GM06990 (cell line): ENCODE data around the gene C19orf12.

ENCODE experiments used
- DNase-seq: peaks from one replicate; pipeline ENCODE4 v3.0.0-alpha.2; 2011; ENCODE audit not compliant: insufficient read length; ENCODE audit errors: extremely low read depth
- H3K27me3 ChIP-seq: replicated peaks from 2 replicates; pipeline ENCODE4 v1.6.0; 2011; ENCODE audit warnings: low read length; ENCODE audit not compliant: control insufficient read depth, insufficient read depth
- H3K36me3 ChIP-seq: 2 replicates; pipeline ENCODE4 v1.5.1; 2011; ENCODE audit warnings: low read length; ENCODE audit not compliant: control insufficient read depth, insufficient read depth
- H3K4me3 ChIP-seq: replicated peaks from 2 replicates; pipeline ENCODE4 v1.5.1; 2011; ENCODE audit warnings: low read depth, mild to moderate bottlenecking, control low read depth, low read length
- TF ChIP-seq, protein P1 (sequence below): IDR thresholded peaks from 2 replicates; pipeline ENCODE4 v1.5.1; 2011; ENCODE audit warnings: low read length, control low read depth, mild to moderate bottlenecking, inconsistent platforms; ENCODE audit not compliant: insufficient read depth, poor library complexity, severe bottlenecking

Gene C19orf12

DNA sequence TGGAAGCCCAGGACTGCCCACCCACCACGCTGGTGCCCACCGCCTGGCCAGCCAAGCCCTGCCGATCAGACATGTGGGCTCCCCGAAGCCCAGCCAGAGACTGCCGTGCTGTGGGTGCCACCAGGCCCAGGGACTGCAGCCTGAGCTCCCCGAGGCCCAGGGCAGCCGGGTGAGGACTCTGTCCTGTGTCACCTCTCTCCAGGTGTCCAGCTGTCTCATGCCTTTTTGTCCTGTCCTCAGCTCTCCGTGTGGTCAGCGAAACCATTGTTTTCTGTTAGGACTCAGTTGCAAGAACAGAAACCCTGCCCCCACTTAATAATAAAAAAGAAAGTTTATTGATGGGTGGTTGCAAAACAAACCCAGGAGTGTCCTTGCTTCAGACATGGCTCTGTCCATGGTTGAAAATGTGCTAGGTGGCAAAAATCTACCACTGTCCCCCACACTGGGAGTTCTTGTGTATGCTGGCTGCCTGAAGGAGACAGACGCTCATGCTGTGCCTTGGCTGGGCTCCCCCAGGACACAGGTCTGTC lies 39.9 kb downstream of the C19orf12 start:
- no peaks in the 10 kb centered on the region for H3K27me3 ChIP-seq
- no peak for DNase-seq
- no peak overlapping the region for H3K4me3 ChIP-seq
- H3K36me3 ChIP-seq = peaks cover 31% of the 10 kb centered on the region
- TF ChIP-seq, protein P1, sequence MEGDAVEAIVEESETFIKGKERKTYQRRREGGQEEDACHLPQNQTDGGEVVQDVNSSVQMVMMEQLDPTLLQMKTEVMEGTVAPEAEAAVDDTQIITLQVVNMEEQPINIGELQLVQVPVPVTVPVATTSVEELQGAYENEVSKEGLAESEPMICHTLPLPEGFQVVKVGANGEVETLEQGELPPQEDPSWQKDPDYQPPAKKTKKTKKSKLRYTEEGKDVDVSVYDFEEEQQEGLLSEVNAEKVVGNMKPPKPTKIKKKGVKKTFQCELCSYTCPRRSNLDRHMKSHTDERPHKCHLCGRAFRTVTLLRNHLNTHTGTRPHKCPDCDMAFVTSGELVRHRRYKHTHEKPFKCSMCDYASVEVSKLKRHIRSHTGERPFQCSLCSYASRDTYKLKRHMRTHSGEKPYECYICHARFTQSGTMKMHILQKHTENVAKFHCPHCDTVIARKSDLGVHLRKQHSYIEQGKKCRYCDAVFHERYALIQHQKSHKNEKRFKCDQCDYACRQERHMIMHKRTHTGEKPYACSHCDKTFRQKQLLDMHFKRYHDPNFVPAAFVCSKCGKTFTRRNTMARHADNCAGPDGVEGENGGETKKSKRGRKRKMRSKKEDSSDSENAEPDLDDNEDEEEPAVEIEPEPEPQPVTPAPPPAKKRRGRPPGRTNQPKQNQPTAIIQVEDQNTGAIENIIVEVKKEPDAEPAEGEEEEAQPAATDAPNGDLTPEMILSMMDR = no peak

DNA sequence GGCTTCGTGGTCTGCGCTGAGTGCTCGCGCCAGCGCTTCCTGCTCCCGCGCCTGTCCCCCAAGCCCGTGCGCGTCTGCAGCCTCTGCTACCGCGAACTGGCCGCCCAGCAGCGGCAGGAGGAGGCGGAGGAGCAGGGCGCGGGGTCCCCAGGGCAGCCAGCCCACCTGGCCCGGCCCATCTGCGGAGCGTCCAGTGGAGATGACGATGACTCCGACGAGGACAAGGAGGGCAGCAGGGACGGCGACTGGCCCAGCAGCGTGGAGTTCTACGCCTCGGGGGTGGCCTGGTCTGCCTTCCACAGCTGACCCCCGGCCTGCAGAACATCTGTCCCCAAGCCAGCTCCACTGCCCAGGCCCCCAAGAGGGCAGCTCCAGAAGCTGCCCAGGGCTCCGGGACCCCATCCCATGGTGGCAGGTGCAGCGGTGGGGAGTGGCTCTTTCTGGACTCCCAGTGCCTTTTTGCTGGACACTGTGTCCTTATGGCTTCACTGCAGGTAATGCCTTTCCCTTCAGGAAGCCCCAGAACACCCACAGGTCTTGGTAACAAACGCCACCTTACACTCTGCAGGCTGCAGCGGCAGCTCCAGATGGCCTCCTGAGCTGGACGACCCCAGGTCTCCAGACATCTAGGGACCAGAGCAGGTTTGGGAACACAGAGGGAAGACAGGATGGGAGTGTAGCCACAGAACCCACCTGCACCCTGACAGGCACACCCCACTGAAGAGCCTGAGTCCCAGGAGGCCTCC lies 40.5 kb downstream of the C19orf12 start:
- TF ChIP-seq, protein P1 = no peak
- Histone ChIP-seq H3K36me3 (peaks cover 31% of the 10 kb centered on the region), H3K4me3 (no peak overlapping the region)

DNA sequence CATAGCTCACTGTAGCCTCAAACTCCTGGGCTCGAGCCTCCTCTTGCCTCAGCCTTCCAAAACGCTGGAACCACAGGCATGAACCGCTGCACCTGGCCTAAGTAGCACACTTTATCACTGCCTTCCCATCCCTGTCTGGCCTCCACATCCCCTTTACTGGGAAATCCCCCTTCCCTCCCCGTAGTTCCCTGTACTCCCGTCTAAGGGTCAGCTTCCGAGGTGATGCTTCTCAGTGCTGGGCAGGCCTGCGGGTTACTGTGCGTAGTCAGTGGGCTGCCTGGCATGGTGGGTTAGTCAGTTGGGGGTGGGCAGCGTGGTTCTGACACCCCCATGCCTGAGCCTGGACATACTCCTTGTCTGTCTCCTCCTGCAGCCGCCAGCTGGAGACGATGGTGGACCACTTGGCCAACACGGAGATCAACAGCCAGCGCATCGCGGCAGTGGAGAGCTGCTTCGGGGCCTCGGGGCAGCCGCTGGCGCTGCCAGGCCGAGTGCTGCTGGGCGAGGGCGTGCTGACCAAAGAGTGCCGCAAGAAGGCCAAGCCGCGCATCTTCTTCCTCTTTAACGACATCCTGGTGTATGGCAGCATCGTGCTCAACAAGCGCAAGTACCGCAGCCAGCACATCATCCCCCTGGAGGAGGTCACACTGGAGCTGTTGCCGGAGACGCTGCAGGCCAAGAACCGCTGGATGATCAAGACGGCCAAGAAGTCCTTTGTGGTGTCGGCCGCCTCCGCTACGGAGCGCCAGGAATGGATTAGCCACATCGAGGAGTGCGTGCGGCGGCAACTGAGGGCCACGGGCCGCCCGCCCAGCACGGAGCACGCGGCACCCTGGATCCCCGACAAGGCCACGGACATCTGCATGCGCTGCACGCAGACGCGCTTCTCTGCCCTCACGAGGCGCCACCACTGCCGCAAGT lies 41.4 kb downstream of the C19orf12 start:
- Histone ChIP-seq H3K27me3 (no peaks in the 10 kb centered on the region), H3K4me3 (peak overlapping the region; percentile 42), H3K36me3 (peaks cover 32% of the 10 kb centered on the region)
- TF ChIP-seq, protein P1 = no peak
- no peak for DNase-seq

More for the DNA sequence above, 40.5 kb downstream of the C19orf12 start:
- no peaks in the 10 kb centered on the region for H3K27me3 ChIP-seq
- no peak for DNase-seq

DNA sequence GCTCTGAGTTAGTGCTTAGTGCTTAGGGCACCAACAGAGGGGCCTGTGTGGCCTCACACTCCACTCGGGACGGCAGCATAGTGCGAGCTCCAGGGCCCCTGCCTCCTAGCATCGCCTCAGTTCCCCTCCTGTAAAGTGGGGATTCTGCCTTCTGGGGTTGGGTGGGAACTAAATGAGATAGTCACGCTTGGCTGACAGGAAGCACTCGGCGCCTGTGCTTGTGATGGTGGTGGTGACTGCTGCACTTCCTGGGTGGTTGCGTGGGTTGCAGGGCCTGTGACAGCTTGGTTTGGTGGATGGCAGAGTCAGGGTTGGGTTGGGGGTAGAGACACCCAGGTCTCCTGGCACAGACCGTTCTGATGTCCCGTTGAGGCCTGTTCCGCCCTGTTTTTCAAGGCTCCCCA lies 42.1 kb downstream of the C19orf12 start:
- H3K4me3 ChIP-seq = peak overlapping the region; percentile 42
- DNase-seq = peak; percentile 71
- TF ChIP-seq, protein P1 = no peak
- H3K27me3 ChIP-seq = no peaks in the 10 kb centered on the region
- peaks cover 29% of the 10 kb centered on the region for H3K36me3 ChIP-seq

DNA sequence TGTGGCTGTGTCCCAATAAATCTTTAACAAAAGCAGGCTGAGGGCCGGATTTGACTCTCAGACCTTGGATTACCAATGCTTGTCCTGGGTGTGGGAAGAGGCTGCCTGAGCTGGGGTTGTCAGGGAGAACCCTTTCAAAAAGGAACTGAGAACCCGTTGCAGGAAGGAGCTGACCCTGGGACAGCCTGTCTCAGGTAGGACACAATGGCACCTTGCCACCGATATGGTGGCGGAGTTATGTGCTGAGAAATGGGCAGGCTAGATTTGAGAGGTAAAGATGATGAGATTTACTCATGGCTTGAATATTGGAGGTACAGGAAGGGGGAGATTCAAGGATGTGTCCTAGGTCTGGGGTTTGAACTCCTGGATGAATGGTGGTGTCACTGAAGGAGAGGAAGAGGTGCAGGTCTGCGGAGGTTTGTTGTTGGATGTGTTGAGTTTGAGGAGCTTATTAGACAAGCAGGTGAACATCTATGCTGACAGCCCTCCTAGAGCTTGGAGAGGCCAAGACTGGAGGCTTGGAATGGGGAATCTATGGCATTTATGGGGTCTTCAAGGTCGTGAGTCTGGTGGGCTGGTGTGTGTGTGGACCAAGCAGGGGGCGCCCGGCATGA lies 42.6 kb downstream of the C19orf12 start:
- H3K36me3 ChIP-seq = peaks cover 29% of the 10 kb centered on the region
- TF ChIP-seq, protein P1 = no peak
- DNase-seq = no peak

More for the DNA sequence above, 42.6 kb downstream of the C19orf12 start:
- H3K4me3 ChIP-seq = peak overlapping the region; percentile 42
- no peaks in the 10 kb centered on the region for H3K27me3 ChIP-seq
